Measurements from ENCODE around the gene SPC24.
"Not testable (repeated sequence)": the region's sequence is repeated elsewhere in the genome, so short reads cannot be mapped to it uniquely, and the experiment has no call there.

SPC24 gene

GRCh38 chr19:11116507-11116906, 39.1 kb downstream of the SPC24 start:
- DNase-seq: no peak

- no peak for DNase-seq
Observed at GRCh38 chr19:11115895-11116446, 39.6 kb downstream of the SPC24 start.

- no peak for DNase-seq
Observed at GRCh38 chr19:11115042-11115441, 40.5 kb downstream of the SPC24 start.

GRCh38 chr19:11113140-11113708, 42.4 kb downstream of the SPC24 start:
- no peak for DNase-seq

- DNase-seq: no peak
Observed at GRCh38 chr19:11111771-11112144, 43.8 kb downstream of the SPC24 start.

- no peak for DNase-seq
Observed at GRCh38 chr19:11111117-11111770, 44.3 kb downstream of the SPC24 start.

- no peak for DNase-seq
Observed at GRCh38 chr19:11108746-11109145, 46.8 kb downstream of the SPC24 start.

- DNase-seq: no peak
Observed at GRCh38 chr19:11106477-11106876, 49.1 kb downstream of the SPC24 start.

- DNase-seq: no peak
Observed at GRCh38 chr19:11105014-11105636, 50.5 kb downstream of the SPC24 start.

- DNase-seq: not testable (repeated sequence)
Observed at GRCh38 chr19:11103667-11104066, 51.9 kb downstream of the SPC24 start.

GRCh38 chr19:11102944-11103343, 52.6 kb downstream of the SPC24 start:
- no peak for DNase-seq

GRCh38 chr19:11101057-11101456, 54.5 kb downstream of the SPC24 start:
- no peak for DNase-seq

GRCh38 chr19:11100049-11100448, 55.5 kb downstream of the SPC24 start:
- no peak for DNase-seq

GRCh38 chr19:11098861-11099260, 56.7 kb downstream of the SPC24 start:
- no peak for DNase-seq

- DNase-seq: no peak
Observed at GRCh38 chr19:11098327-11098726, 57.3 kb downstream of the SPC24 start.

- not testable (repeated sequence) for DNase-seq
Observed at GRCh38 chr19:11097367-11097766, 58.2 kb downstream of the SPC24 start.

- DNase-seq: peak; percentile 52
Observed at GRCh38 chr19:11096210-11096841, 59.3 kb downstream of the SPC24 start.

Data from activated CD4-positive, CD25-positive, alpha-beta regulatory T cell treated with anti-CD3 and anti-CD28 coated beads, Interleukin-2, amount 50 U/mL, for 72 hours (primary cell).